ENCODE data around the gene FBXO46.

FBXO46 gene

DNA sequence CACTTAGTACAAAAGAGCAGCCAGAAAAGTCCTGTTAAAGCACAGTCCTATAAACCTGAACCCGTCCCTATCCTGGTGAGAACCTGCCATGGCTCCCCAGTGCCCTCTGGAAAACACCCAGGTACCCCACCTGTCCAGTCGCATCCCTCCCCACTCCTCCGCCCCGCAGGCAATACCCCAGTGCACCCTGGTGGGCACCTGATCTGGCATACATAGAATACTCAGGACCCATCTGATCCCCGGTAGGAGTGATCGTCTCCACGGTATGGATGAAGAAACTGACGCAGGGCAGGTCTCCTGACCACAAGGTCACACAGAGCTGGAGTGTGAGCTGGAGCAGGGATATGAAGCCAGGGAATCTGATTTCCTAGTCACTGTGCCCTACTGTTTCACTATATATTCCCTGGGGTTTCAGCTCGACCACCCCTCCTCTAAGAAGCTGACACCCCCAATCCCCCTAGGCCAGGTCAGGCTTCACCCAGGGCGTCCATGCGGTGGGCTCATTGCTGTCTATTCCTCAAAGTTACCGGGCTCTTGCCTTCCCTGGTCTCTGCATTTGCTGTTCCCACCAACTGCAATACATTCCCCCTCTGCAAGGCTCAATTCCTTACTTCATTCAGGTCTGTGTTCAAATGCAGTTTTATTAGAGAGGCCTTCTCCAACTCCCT lies 12.6 kb downstream of the FBXO46 start:
- H3K4me3 ChIP-seq (ENCODE audit: low read depth, low read length), result peak overlapping the region; percentile 54
- TF ChIP-seq, protein P1, sequence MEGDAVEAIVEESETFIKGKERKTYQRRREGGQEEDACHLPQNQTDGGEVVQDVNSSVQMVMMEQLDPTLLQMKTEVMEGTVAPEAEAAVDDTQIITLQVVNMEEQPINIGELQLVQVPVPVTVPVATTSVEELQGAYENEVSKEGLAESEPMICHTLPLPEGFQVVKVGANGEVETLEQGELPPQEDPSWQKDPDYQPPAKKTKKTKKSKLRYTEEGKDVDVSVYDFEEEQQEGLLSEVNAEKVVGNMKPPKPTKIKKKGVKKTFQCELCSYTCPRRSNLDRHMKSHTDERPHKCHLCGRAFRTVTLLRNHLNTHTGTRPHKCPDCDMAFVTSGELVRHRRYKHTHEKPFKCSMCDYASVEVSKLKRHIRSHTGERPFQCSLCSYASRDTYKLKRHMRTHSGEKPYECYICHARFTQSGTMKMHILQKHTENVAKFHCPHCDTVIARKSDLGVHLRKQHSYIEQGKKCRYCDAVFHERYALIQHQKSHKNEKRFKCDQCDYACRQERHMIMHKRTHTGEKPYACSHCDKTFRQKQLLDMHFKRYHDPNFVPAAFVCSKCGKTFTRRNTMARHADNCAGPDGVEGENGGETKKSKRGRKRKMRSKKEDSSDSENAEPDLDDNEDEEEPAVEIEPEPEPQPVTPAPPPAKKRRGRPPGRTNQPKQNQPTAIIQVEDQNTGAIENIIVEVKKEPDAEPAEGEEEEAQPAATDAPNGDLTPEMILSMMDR (IDR thresholded peaks at IDR 0.05; ENCODE audit: low read depth, low read length, missing control alignments), result no peak
- no peak for DNase-seq (ENCODE audit: low read depth)

DNA sequence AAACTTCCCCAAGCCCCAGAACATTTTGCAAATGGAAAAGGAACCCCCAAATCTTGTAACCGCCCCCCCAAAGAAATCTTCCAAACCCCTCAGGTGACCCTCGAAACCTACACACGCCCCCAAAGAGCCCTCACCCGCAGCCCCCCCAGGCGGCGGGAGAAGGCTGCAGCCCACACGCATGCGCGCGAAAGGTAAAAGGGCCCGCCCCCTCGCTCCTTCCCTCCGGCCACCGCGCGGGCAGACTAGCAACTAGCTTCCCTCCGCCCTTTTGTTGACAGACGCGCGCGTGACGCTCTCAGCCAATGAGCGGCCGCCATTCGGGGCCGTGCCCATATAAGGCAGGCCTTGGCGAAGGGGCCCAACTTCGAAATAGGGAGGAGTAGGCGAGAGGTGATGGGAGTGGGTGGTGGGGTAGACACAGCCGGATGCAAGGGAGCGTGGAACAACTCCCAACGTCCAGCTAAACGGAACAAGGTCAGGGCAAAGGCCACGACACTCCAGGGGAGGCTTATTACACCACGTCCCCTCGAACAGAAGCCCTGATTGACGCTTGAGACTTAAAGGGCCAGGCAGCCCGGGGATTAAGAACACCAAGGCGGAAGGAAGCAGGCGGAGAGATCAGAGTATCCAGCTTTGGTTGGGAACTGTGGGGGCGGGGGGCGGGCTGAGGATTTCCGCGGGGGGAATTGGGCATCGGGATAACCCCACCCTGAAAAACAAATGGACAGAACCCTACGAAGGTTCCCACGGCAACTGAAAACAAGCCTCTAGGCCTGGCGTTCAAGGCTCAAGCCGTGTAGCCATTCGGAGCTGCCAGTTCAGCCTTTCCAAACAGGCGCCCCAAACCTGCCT lies 13.3 kb downstream of the FBXO46 start:
- peak; percentile 99 for DNase-seq (ENCODE audit: low read depth)
- TF ChIP-seq, protein P1 (IDR thresholded peaks at IDR 0.05; ENCODE audit: low read depth, low read length, missing control alignments), result no peak
- peak overlapping the region; percentile 76 for H3K4me3 ChIP-seq (ENCODE audit: low read depth, low read length)

DNA sequence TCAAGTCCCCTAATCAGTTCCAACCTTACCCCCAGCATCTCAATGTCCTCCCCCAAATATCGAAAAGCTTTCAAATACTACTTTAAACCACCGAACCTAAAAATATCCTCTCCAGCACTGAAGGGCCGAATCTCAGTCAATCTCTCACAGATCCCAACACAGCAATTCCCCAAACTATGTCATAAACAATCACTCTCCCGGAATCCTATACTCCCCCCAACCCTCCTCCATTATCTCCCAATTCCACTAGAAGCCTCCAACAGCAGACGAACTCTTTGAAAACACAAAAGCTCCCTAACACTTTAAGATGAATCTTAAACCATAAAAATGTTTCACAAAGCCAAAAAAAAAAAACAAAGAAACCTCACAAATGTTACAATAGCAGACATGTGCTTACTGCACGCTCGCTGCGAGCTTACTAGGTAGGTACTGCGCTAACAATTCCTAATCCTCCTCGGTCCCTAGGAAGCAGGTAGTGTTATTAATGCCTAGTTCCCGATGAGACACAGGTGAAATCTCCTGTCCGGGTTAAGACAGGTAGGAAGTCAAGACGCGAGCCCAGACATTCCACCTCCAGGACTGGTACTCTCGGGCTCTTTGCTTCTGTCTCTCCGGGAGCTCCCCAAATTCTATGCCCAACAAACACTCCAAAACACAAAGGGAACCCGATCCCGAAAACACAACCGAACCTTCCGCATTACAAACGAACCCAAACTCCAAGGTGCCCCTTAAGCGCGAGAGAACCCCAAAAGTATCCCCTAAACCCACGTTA lies 14.2 kb downstream of the FBXO46 start:
- peak overlapping the region; percentile 76 for H3K4me3 ChIP-seq (ENCODE audit: low read depth, low read length)
- DNase-seq (ENCODE audit: low read depth), result no peak
- TF ChIP-seq, protein P1 (IDR thresholded peaks at IDR 0.05; ENCODE audit: low read depth, low read length, missing control alignments), result no peak

DNA sequence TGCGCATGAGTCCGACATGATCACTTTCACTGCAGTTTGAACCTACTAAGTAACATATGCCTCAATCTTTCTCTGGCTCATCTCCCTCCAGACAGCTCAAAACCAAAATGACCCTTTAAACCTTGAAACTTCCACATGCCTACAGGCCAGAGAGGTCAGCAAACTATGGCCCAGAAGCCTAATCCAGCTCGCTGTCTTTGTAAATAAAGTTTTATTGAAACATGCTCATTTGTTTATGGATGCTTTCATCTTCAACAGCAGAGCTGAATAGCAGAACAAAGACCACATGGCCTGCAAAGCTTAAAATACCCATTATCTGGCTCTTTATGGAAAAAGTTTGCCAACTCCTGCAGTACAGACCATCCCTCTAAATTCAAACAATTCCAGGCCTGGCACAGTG lies 15.6 kb downstream of the FBXO46 start:
- H3K4me3 ChIP-seq (ENCODE audit: low read depth, low read length), result no peak overlapping the region
- TF ChIP-seq, protein P1 (IDR thresholded peaks at IDR 0.05; ENCODE audit: low read depth, low read length, missing control alignments), result no peak
- no peak for DNase-seq (ENCODE audit: low read depth)

DNA sequence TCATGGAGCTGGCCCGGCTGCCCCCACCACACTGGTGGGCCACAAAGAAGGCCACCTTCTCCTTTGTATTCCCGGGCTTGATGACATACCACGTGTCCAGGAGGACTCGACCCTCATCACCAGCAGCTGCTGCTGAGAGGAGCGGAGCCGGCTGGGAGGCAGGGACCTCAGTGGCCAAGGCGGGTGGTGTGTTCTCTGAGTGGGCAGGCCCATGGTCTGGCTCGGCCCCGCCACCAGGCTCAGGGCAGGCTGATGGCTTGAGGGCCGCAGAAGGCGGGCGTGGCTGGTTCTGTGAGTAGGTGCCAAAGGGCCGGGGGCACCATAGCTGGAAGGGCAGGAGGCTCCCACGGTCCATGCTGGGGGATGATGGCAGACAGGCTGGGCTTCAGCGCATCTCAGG lies 17.6 kb downstream of the FBXO46 start:
- TF ChIP-seq, protein P1 (IDR thresholded peaks at IDR 0.05; ENCODE audit: low read depth, low read length, missing control alignments), result no peak

DNA sequence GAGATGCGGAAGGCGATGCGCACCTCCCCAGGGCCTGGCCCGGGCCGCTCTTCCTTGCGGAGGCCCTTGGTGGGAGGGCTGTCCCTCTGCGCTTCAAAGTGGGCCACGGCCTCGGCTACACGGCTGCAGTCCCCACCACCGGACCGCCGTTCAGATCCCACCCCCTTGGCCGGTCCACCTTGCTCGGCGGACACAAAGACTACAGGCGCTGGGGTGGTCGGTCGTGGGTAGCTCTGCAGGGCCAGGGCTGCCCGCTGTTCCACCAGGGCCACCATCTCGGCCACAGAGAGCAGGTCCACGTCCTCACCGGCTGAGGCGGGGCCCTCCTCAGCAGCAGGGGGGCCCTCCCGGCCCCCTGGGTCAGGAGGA lies 18.0 kb downstream of the FBXO46 start:
- TF ChIP-seq, protein P1 (IDR thresholded peaks at IDR 0.05; ENCODE audit: low read depth, low read length, missing control alignments), result no peak
- no peak overlapping the region for H3K4me3 ChIP-seq (ENCODE audit: low read depth, low read length)

More for the DNA sequence above, 17.6 kb downstream of the FBXO46 start:
- no peak overlapping the region for H3K4me3 ChIP-seq (ENCODE audit: low read depth, low read length)
- no peak for DNase-seq (ENCODE audit: low read depth)

More for the DNA sequence above, 18.0 kb downstream of the FBXO46 start:
- DNase-seq (ENCODE audit: low read depth), result no peak

Data from GM12864 (cell line).